Trophoblast cell (in vitro differentiated cells and primary cell): ENCODE measurements around the gene GYS2.

ENCODE experiments used
- DNase-seq, 2 donors: peaks; one replicate each; pipeline ENCODE4 v3.0.0-alpha.2; 2016
- H2AFZ ChIP-seq: 2 replicates; pipeline ENCODE4 v1.6.1; 2013; ENCODE audit warnings: low read length, moderate library complexity, mild to moderate bottlenecking; ENCODE audit not compliant: insufficient read depth, poor library complexity
- H2AK5ac ChIP-seq: 2 replicates; pipeline ENCODE4 v1.6.1; 2013; ENCODE audit warnings: mild to moderate bottlenecking, low read length
- H2BK120ac ChIP-seq: 2 replicates; pipeline ENCODE4 v1.6.1; 2013; ENCODE audit warnings: low read length, mild to moderate bottlenecking, moderate library complexity; ENCODE audit not compliant: insufficient read depth, poor library complexity
- H2BK12ac ChIP-seq: 2 replicates; pipeline ENCODE4 v1.6.1; 2013; ENCODE audit warnings: mild to moderate bottlenecking, low read length, moderate library complexity
- H2BK5ac ChIP-seq: 2 replicates; pipeline ENCODE4 v1.6.1; 2013; ENCODE audit warnings: low read length, low read depth, moderate library complexity, mild to moderate bottlenecking; ENCODE audit not compliant: poor library complexity
- H3K14ac ChIP-seq: 2 replicates; pipeline ENCODE4 v1.6.1; 2013; ENCODE audit warnings: mild to moderate bottlenecking, low read length
- H3K18ac ChIP-seq: 2 replicates; pipeline ENCODE4 v1.6.1; 2013; ENCODE audit warnings: mild to moderate bottlenecking, low read length
- H3K23ac ChIP-seq: 2 replicates; pipeline ENCODE4 v1.6.1; 2013; ENCODE audit warnings: low read length
- H3K27ac ChIP-seq: 2 replicates; pipeline ENCODE4 v1.5.1; 2013; ENCODE audit warnings: low read depth, mild to moderate bottlenecking, inconsistent platforms, low read length, moderate library complexity
- H3K27me3 ChIP-seq: 2 replicates; pipeline ENCODE4 v1.6.1; 2013; ENCODE audit warnings: inconsistent platforms, mild to moderate bottlenecking, low read length, moderate library complexity; ENCODE audit not compliant: insufficient read depth
- H3K36me3 ChIP-seq, 2 experiments: 1 replicate in 1 of 2; 2 replicates in 1 of 2; pipeline ENCODE4 v1.6.1; 2013; ENCODE audit warnings: low read length in 2 of 2, mild to moderate bottlenecking in 2 of 2, moderate library complexity in 1 of 2; ENCODE audit not compliant: insufficient read depth in 2 of 2, control insufficient read depth in 1 of 2
- H3K4ac ChIP-seq: 2 replicates; pipeline ENCODE4 v1.6.1; 2013; ENCODE audit warnings: low read depth, mild to moderate bottlenecking, low read length, moderate library complexity
- H3K4me1 ChIP-seq, 2 experiments: 1 replicate in 1 of 2; 2 replicates in 1 of 2; pipeline ENCODE4 v1.6.1; 2013; ENCODE audit warnings: low read length in 2 of 2, mild to moderate bottlenecking in 2 of 2, moderate library complexity in 1 of 2; ENCODE audit not compliant: insufficient read depth in 2 of 2, control insufficient read depth in 1 of 2
- H3K4me2 ChIP-seq: 2 replicates; pipeline ENCODE4 v1.6.1; 2013; ENCODE audit warnings: inconsistent platforms, mild to moderate bottlenecking, low read length, moderate library complexity
- H3K4me3 ChIP-seq: 2 replicates; pipeline ENCODE4 v1.5.1; 2013; ENCODE audit warnings: mild to moderate bottlenecking, low read depth, low read length, inconsistent platforms
- H3K79me1 ChIP-seq: one replicate; pipeline ENCODE4 v1.6.1; 2013; ENCODE audit warnings: low read length
- H3K79me2 ChIP-seq: 2 replicates; pipeline ENCODE4 v1.6.1; 2013; ENCODE audit warnings: low read length, mild to moderate bottlenecking; ENCODE audit not compliant: control insufficient read depth, insufficient read depth, poor library complexity
- H3K9ac ChIP-seq: 2 replicates; pipeline ENCODE4 v1.6.1; 2013; ENCODE audit warnings: mild to moderate bottlenecking, low read length
- H3K9me3 ChIP-seq: 2 replicates; pipeline ENCODE4 v1.6.1; 2013; ENCODE audit warnings: low read depth, mild to moderate bottlenecking, control low read depth, inconsistent platforms, low read length; ENCODE audit not compliant: insufficient read depth
- H4K12ac ChIP-seq: 2 replicates; pipeline ENCODE4 v1.6.1; 2013; ENCODE audit warnings: low read depth, mild to moderate bottlenecking, low read length, moderate library complexity
- H4K8ac ChIP-seq: 2 replicates; pipeline ENCODE4 v1.6.1; 2013; ENCODE audit warnings: low read depth, mild to moderate bottlenecking, low read length, moderate library complexity
- H4K91ac ChIP-seq: one replicate; pipeline ENCODE4 v1.6.1; 2013; ENCODE audit warnings: low read depth, mild to moderate bottlenecking, low read length, moderate library complexity
- WGBS: extraction: QIAGEN DNeasy Blood & Tissue Kit; methylation state at CpG from one replicate; pipeline ENCODE4 v1.1.7; 2013; ENCODE audit warnings: missing lambda C conversion rate; ENCODE audit not compliant: insufficient read length, insufficient coverage; ENCODE audit errors: extremely low coverage; 5-methylcytosine and 5-hydroxymethylcytosine counted together

GYS2 gene

DNA sequence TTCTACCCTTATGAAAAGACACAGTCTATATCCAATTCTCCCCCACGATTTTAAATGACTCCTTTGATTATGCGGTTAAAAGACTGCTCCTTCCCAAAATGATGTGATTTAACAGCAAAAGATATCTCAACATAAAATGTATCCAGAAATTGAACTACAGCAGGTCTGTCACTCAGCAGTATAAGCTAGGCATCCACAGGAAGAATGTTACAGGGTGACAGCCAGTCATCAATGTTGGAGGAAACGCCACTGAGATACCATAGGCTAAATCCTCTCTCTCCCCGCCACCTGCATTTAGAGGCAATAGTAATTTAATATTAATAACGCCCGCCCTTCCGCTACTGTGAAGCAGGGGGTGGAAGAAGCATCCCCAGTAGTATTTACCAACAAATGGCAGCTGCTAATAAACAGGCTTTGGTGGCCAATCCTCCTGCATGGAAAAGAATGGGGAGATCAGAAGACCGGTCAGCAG lies 103.8 kb downstream of the GYS2 start:
- Histone ChIP-seq H3K9ac (peak overlapping the region; percentile 65), H4K91ac (no peak overlapping the region), H2AK5ac (no peak overlapping the region), H3K27me3 (no peaks in the 10 kb centered on the region), H2BK12ac (no peak overlapping the region), H3K4ac (no peak overlapping the region), H3K4me2 (peak overlapping the region; percentile 62), H3K4me1 (peaks cover 2 to 4% of the 10 kb centered on the region in 2 experiments), H3K23ac (no peak overlapping the region), H3K36me3 (peaks cover 2 to 18% of the 10 kb centered on the region in 2 experiments), H2BK120ac (no peak overlapping the region), H3K27ac (peak overlapping the region; percentile 57), H4K8ac (peak overlapping the region; percentile 79), H3K14ac (no peak overlapping the region), H2BK5ac (peak overlapping the region; percentile 19), H2AFZ (peak overlapping the region; percentile 61), H3K9me3 (no peaks in the 10 kb centered on the region), H3K18ac (no peak overlapping the region), H3K79me2 (peaks cover 7% of the 10 kb centered on the region), H3K79me1 (peaks cover 4% of the 10 kb centered on the region), H4K12ac (no peak overlapping the region), H3K4me3 (peak overlapping the region; percentile 77)
- no peak for DNase-seq
- no CpG with 5 or more reads among the region's 8 CpGs for WGBS

DNA sequence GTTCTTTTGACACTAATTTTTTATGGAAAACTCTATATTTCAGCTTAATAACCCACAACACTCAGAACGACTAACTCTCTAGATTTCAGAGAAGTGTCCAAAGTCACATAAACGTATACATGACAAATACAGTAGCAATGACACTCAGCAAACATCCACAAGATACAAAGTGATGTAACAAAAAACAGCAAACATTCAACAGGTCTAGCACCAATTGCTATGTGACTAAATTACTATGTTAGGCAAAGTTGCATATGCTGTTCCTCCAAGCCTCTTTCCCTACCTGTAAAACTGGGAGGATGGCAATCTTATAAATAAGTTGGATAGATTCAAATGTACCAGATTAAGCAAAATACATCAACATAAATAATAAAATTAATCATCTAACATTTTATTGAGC lies 104.9 kb downstream of the GYS2 start:
- Histone ChIP-seq H3K79me2 (peaks cover 7% of the 10 kb centered on the region), H2AFZ (no peak overlapping the region), H3K36me3 (peaks cover 2 to 24% of the 10 kb centered on the region in 2 experiments), H3K14ac (no peak overlapping the region), H3K4ac (no peak overlapping the region), H2BK12ac (no peak overlapping the region), H3K4me1 (peaks cover 2 to 4% of the 10 kb centered on the region in 2 experiments), H3K79me1 (peaks cover 4% of the 10 kb centered on the region), H3K4me3 (no peak overlapping the region), H3K9ac (no peak overlapping the region), H2BK5ac (no peak overlapping the region), H3K4me2 (no peak overlapping the region), H3K9me3 (no peaks in the 10 kb centered on the region), H4K91ac (no peak overlapping the region), H3K18ac (no peak overlapping the region), H4K8ac (no peak overlapping the region), H3K27me3 (no peaks in the 10 kb centered on the region), H3K27ac (no peak overlapping the region), H3K23ac (no peak overlapping the region), H2AK5ac (no peak overlapping the region), H2BK120ac (no peak overlapping the region), H4K12ac (no peak overlapping the region)
- DNase-seq, result no peak
- WGBS, result no CpG with 5 or more reads among the region's 2 CpGs
